ENCODE measurements around the gene HAUS1. TPM values are rescaled to one million over a fixed set of nuclear protein-coding genes. Genes with fewer than 3 reads are reported as not detected.

Gene HAUS1, protein sequence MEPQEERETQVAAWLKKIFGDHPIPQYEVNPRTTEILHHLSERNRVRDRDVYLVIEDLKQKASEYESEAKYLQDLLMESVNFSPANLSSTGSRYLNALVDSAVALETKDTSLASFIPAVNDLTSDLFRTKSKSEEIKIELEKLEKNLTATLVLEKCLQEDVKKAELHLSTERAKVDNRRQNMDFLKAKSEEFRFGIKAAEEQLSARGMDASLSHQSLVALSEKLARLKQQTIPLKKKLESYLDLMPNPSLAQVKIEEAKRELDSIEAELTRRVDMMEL
- polyA plus RNA-seq (2013): 52.6 TPM

DNA sequence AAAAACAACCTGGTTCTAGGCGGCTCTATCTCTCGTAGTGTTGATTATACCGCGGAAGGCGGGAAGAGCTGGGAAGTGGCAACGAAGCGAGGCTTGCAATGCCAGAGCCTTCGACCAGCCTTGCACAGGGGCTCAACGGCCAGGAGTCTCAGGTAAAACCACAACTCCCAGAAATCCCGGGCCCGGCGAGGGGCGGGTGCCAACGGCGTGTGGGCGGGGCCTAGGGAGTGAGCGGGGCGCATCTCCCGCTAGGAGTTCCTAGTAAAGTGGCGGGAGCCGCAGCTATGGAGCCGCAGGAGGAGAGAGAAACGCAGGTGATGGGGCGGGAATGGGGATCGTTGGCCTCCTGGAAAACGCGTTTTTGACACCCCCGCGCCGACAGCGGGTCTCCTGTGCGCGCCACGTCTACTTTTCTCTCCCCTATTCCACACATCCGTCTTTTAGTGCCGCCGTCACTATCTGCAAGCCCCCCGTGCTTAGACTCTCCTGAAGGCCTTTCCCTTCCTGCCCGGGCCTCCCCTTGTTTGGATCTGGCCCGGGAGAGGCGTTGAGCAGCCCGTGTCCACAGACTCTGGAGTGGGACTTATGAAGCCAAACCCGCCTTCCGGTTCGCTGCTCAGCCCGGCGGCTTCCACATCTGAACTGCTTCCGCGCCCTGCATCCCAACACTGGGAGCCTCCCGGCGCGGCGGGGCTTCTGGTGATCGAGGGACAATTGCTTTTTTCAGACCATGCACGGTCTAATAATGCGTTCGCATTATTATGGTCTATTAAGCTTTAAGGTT is at the start of gene HAUS1:
Gene HAUS1, plus strand, starts transcription at position 258 of the 784 bp plus-strand sequence. Its CDS starts 27 bp downstream, at position 285.
- peak; percentile 55 to 67 (median 66) for DNase-seq
- peak within 1 kb of the TSS; percentile 80 to 100 (median 98) for H3K4me3 ChIP-seq (ENCODE audit: control insufficient read depth in 1 of 7, extremely low read depth in 1 of 7, insufficient read depth in 4 of 7, low read depth in 2 of 7, low read length in 6 of 7)
- no peaks in the 10 kb centered on the region for H3K27me3 ChIP-seq (replicated peaks in 2 of 5; ENCODE audit: control insufficient read depth in 4 of 5, insufficient read depth in 5 of 5, low read length in 4 of 5)
- no peaks in the 10 kb centered on the region for H3K9me3 ChIP-seq (ENCODE audit: control extremely low read depth in 1 of 5, control insufficient read depth in 4 of 5, insufficient read depth in 2 of 5, low read depth in 1 of 5, low read length in 4 of 5)
- peaks cover 5 to 10% (median 8%) of the 10 kb centered on the region in 4 experiments for H3K4me1 ChIP-seq (ENCODE audit: control extremely low read depth in 1 of 4, control insufficient read depth in 4 of 4, insufficient read depth in 4 of 4, low read length in 3 of 4)
- ChIA-PET CTCF (no interaction called here), POLR2A (interaction anchor here (0.6 kb wide), 2 partner anchors 14 to 32 kb away, joined by 3 to 10 read pairs; no protein-coding TSS in a partner anchor)
- H3K36me3 ChIP-seq (ENCODE audit: control insufficient read depth in 4 of 4, insufficient read depth in 4 of 4, low read length in 3 of 4): peaks cover 0 to 17% (median 4%) of the 10 kb centered on the region in 4 experiments
- peak within 1 kb of the TSS in 1 of 2 experiments; percentile 76 for H3K27ac ChIP-seq (ENCODE audit: insufficient read depth in 1 of 2, low read depth in 1 of 2, low read length in 2 of 2, poor library complexity in 1 of 2, severe bottlenecking in 2 of 2)
- WGBS (ENCODE audit: insufficient coverage): under 1% methylated on average over 51 of the region's 57 CpGs

DNA sequence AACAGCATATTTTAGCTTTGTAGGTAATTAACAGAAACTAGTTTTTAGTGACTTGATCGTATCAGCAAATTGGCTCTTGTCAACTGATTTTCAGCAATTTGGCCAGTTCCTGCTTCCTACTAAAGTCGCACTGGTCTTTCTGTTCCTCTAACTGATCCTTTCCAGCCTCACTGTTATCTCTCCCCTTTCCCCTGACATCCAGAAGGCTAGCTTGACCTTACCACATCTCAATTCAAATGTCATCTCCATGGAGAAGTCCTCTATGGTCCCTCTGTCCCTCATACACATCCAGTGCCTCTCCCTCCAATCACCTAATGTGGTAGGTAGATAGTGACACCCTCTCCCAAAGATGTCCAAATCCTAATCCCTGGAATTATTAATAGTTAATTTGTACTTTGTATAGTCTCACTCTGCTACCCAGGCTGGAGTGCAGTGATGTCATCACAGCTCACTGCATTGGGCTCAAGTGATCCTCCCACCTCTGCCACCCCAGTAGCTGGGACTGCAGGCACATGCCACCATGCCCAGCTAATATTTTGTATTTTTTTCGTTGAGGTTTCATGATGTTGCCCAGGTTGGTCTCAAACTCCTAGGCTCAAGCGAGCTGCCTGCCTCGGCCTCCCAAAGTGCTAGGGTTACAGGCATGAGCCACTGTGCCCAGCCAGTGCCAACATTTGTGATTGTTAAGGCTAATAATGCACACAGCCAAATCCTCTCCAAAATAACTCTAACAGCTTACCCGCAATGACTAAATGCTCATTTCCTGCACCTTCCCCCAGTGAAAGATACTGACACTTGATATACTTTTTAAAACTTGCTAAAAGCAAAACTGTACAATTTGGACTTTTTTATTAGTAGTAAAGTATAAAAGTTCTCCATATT is 49.0 kb upstream of the HAUS1 start:
- peaks cover 0 to 3% (median 0%) of the 10 kb centered on the region in 4 experiments for H3K36me3 ChIP-seq (ENCODE audit: control insufficient read depth in 4 of 4, insufficient read depth in 4 of 4, low read length in 3 of 4)
- WGBS (ENCODE audit: insufficient coverage): 42% methylated on average over 3 of the region's 6 CpGs
- peak; percentile 39 to 83 (median 65) for DNase-seq
- CTCF ChIA-PET: interaction anchor here (1.0 to 2.2 kb wide), 9 partner anchors 8 to 45 kb away, joined by 3 to 14 read pairs (median 4); partner anchors contain the start of gene PSTPIP2
- peak overlapping the region in 3 of 7 experiments; percentile 37 to 60 (median 51) for H3K4me3 ChIP-seq (ENCODE audit: control insufficient read depth in 1 of 7, extremely low read depth in 1 of 7, insufficient read depth in 4 of 7, low read depth in 2 of 7, low read length in 6 of 7)
- H3K27me3 ChIP-seq (replicated peaks in 2 of 5; ENCODE audit: control insufficient read depth in 4 of 5, insufficient read depth in 5 of 5, low read length in 4 of 5): no peaks in the 10 kb centered on the region
- POLR2A ChIA-PET: interaction anchor here (1.2 kb wide), 1 partner anchor 40 kb away, joined by 4 read pairs; no protein-coding TSS in a partner anchor
- H3K27ac ChIP-seq (ENCODE audit: insufficient read depth in 1 of 2, low read depth in 1 of 2, low read length in 2 of 2, poor library complexity in 1 of 2, severe bottlenecking in 2 of 2): peak overlapping the region; percentile 55 to 80
- H3K4me1 ChIP-seq (ENCODE audit: control extremely low read depth in 1 of 4, control insufficient read depth in 4 of 4, insufficient read depth in 4 of 4, low read length in 3 of 4): peaks cover 5 to 32% (median 21%) of the 10 kb centered on the region in 4 experiments
- no peaks in the 10 kb centered on the region for H3K9me3 ChIP-seq (ENCODE audit: control extremely low read depth in 1 of 5, control insufficient read depth in 4 of 5, insufficient read depth in 2 of 5, low read depth in 1 of 5, low read length in 4 of 5)

DNA sequence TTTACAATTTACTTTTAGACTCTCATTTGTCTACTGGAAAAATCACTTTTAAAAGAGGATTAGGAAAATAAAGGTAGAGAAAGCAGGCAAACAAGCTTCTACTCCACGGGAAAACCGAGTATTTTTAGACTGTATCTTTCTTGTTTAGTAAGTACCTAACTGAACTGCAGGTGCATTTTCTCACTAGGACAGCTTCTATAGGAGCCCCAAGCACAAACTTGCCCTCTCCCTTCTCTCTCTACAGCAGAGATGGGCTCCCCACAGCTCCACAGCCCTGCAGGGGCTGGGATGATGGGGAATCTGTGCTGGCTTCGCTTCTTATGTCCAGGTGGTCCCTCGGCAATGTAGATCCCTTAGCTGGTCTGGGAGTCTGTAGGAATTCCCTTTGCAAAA is 48.4 kb upstream of the HAUS1 start:
- Histone ChIP-seq H3K9me3 (ENCODE audit: control extremely low read depth in 1 of 5, control insufficient read depth in 4 of 5, insufficient read depth in 2 of 5, low read depth in 1 of 5, low read length in 4 of 5) (no peaks in the 10 kb centered on the region), H3K27ac (ENCODE audit: insufficient read depth in 1 of 2, low read depth in 1 of 2, low read length in 2 of 2, poor library complexity in 1 of 2, severe bottlenecking in 2 of 2) (peak overlapping the region; percentile 55 to 80)
- POLR2A ChIA-PET: interaction anchor here (1.2 kb wide), 1 partner anchor 41 kb away, joined by 4 read pairs; no protein-coding TSS in a partner anchor

DNA sequence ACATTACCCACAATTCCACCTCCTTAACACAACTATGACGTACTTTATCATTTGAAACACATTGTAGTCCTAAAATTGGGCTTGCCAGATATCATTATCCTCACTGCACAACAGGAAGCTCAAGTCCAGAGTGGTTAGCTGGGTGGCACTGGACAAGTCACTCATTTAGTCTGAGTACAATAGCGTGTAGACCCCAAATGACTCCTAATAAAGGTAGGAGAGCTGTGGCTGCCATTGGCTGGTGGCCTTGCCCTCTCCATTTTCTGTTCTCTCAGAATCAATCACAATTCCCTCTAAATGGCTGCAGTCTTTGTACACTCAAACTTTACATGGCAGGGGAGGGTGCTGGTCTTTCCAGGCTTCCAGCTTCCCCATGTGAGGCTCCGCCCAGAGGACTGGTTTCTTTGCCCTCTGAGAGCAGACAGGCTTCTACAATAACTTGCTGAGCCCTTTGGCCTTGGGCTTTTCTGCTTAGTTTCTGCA is 43.8 kb upstream of the HAUS1 start:
- Histone ChIP-seq H3K36me3 (ENCODE audit: control insufficient read depth in 4 of 4, insufficient read depth in 4 of 4, low read length in 3 of 4) (no peaks in the 10 kb centered on the region), H3K27ac (ENCODE audit: insufficient read depth in 1 of 2, low read depth in 1 of 2, low read length in 2 of 2, poor library complexity in 1 of 2, severe bottlenecking in 2 of 2) (peak overlapping the region in 1 of 2 experiments; percentile 63), H3K4me3 (ENCODE audit: control insufficient read depth in 1 of 7, extremely low read depth in 1 of 7, insufficient read depth in 4 of 7, low read depth in 2 of 7, low read length in 6 of 7) (peak overlapping the region in 2 of 7 experiments; percentile 8 to 11), H3K4me1 (ENCODE audit: control extremely low read depth in 1 of 4, control insufficient read depth in 4 of 4, insufficient read depth in 4 of 4, low read length in 3 of 4) (peaks cover 8 to 28% (median 20%) of the 10 kb centered on the region in 4 experiments), H3K27me3 (replicated peaks in 2 of 5; ENCODE audit: control insufficient read depth in 4 of 5, insufficient read depth in 5 of 5, low read length in 4 of 5) (no peaks in the 10 kb centered on the region), H3K9me3 (ENCODE audit: control extremely low read depth in 1 of 5, control insufficient read depth in 4 of 5, insufficient read depth in 2 of 5, low read depth in 1 of 5, low read length in 4 of 5) (no peaks in the 10 kb centered on the region)
- ChIA-PET CTCF (interaction anchor here (0.9 to 2.7 kb wide), 6 partner anchors 8 to 47 kb away, joined by 3 to 12 read pairs (median 4); partner anchors contain the start of gene PSTPIP2), POLR2A (no interaction called here)
- 69% methylated on average over 2 of the region's 3 CpGs for WGBS (ENCODE audit: insufficient coverage)
- DNase-seq: peak; percentile 87 to 95 (median 90)

More for the DNA sequence above, 48.4 kb upstream of the HAUS1 start:
- CTCF ChIA-PET: interaction anchor here (1.0 to 2.2 kb wide), 7 partner anchors 9 to 27 kb away, joined by 3 to 14 read pairs (median 4); partner anchors contain the start of gene PSTPIP2
- Histone ChIP-seq H3K4me1 (ENCODE audit: control extremely low read depth in 1 of 4, control insufficient read depth in 4 of 4, insufficient read depth in 4 of 4, low read length in 3 of 4) (peaks cover 10 to 38% (median 27%) of the 10 kb centered on the region in 4 experiments), H3K4me3 (ENCODE audit: control insufficient read depth in 1 of 7, extremely low read depth in 1 of 7, insufficient read depth in 4 of 7, low read depth in 2 of 7, low read length in 6 of 7) (peak overlapping the region in 3 of 7 experiments; percentile 37 to 60 (median 51)), H3K36me3 (ENCODE audit: control insufficient read depth in 4 of 4, insufficient read depth in 4 of 4, low read length in 3 of 4) (peaks cover 0 to 3% (median 0%) of the 10 kb centered on the region in 4 experiments), H3K27me3 (replicated peaks in 2 of 5; ENCODE audit: control insufficient read depth in 4 of 5, insufficient read depth in 5 of 5, low read length in 4 of 5) (no peaks in the 10 kb centered on the region)
- DNase-seq: peak in 1 of 3 donors; percentile 50
- 60% methylated on average over 1 of the region's 4 CpGs for WGBS (ENCODE audit: insufficient coverage)

DNA sequence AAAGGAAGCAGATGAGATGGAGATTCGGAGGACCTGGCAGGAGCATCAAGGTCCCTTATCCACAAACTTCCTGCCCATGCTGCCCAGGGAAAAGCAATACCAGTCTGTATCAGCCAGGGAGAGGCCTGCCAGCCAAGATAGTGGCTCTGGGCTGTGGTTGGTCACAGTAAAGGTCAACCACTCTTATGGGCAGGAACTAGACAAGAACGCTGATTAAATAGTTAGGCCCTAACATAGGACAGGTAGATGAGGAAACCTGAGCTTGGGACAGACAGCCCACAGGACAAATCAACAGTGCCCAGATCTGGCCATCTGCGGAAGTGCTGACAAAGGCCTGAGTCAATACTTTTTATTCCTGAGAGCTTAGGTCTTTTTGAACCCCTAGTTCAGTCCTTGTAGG is 42.8 kb upstream of the HAUS1 start:
- ChIA-PET POLR2A (interaction anchor here (0.6 to 0.8 kb wide), 4 partner anchors 10 to 55 kb away, joined by 3 to 5 read pairs (median 4); no protein-coding TSS in a partner anchor), CTCF (interaction anchor here (1.3 to 2.7 kb wide), 5 partner anchors 8 to 48 kb away, joined by 4 to 12 read pairs (median 4); partner anchors contain the start of gene PSTPIP2)
- H3K4me3 ChIP-seq (ENCODE audit: control insufficient read depth in 1 of 7, extremely low read depth in 1 of 7, insufficient read depth in 4 of 7, low read depth in 2 of 7, low read length in 6 of 7): no peak overlapping the region

DNA sequence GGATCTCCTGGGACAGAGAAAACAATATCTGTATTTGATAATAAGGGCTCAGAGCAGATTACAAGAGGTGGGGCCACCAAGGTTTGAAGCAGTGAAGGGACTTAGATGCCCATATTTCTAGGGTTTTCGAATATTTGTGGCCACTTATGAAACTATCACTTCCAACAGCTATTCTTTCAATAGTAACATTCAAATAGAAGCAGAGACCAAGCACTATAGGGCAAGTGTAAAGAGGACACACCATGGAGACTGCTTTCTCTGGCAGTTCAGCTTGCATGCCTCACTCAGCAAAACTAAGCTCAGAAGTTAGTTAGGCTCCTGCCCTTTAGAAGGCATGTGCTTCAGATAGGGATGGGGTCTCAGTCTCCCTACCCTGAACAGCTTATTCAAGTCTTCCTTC is 42.4 kb upstream of the HAUS1 start:
- no peaks in the 10 kb centered on the region for H3K27me3 ChIP-seq (replicated peaks in 2 of 5; ENCODE audit: control insufficient read depth in 4 of 5, insufficient read depth in 5 of 5, low read length in 4 of 5)
- WGBS (ENCODE audit: insufficient coverage): 100% methylated on average over 1 of the region's 1 CpG
- peaks cover 5 to 18% (median 11%) of the 10 kb centered on the region in 4 experiments for H3K4me1 ChIP-seq (ENCODE audit: control extremely low read depth in 1 of 4, control insufficient read depth in 4 of 4, insufficient read depth in 4 of 4, low read length in 3 of 4)
- no peaks in the 10 kb centered on the region for H3K9me3 ChIP-seq (ENCODE audit: control extremely low read depth in 1 of 5, control insufficient read depth in 4 of 5, insufficient read depth in 2 of 5, low read depth in 1 of 5, low read length in 4 of 5)
- ChIA-PET POLR2A (interaction anchor here (0.6 to 0.8 kb wide), 4 partner anchors 10 to 55 kb away, joined by 3 to 5 read pairs (median 4); no protein-coding TSS in a partner anchor), CTCF (interaction anchor here (1.6 to 2.7 kb wide), 3 partner anchors 10 to 49 kb away, joined by 4 to 12 read pairs (median 10); partner anchors contain the start of gene PSTPIP2)
- no peak for DNase-seq
- H3K27ac ChIP-seq (ENCODE audit: insufficient read depth in 1 of 2, low read depth in 1 of 2, low read length in 2 of 2, poor library complexity in 1 of 2, severe bottlenecking in 2 of 2): peak overlapping the region in 1 of 2 experiments; percentile 20
- no peak overlapping the region for H3K4me3 ChIP-seq (ENCODE audit: control insufficient read depth in 1 of 7, extremely low read depth in 1 of 7, insufficient read depth in 4 of 7, low read depth in 2 of 7, low read length in 6 of 7)
- no peaks in the 10 kb centered on the region for H3K36me3 ChIP-seq (ENCODE audit: control insufficient read depth in 4 of 4, insufficient read depth in 4 of 4, low read length in 3 of 4)

More for the DNA sequence above, 42.8 kb upstream of the HAUS1 start:
- Histone ChIP-seq H3K27ac (ENCODE audit: insufficient read depth in 1 of 2, low read depth in 1 of 2, low read length in 2 of 2, poor library complexity in 1 of 2, severe bottlenecking in 2 of 2) (peak overlapping the region in 1 of 2 experiments; percentile 20), H3K36me3 (ENCODE audit: control insufficient read depth in 4 of 4, insufficient read depth in 4 of 4, low read length in 3 of 4) (no peaks in the 10 kb centered on the region), H3K4me1 (ENCODE audit: control extremely low read depth in 1 of 4, control insufficient read depth in 4 of 4, insufficient read depth in 4 of 4, low read length in 3 of 4) (peaks cover 5 to 18% (median 12%) of the 10 kb centered on the region in 4 experiments), H3K9me3 (ENCODE audit: control extremely low read depth in 1 of 5, control insufficient read depth in 4 of 5, insufficient read depth in 2 of 5, low read depth in 1 of 5, low read length in 4 of 5) (no peaks in the 10 kb centered on the region), H3K27me3 (replicated peaks in 2 of 5; ENCODE audit: control insufficient read depth in 4 of 5, insufficient read depth in 5 of 5, low read length in 4 of 5) (no peaks in the 10 kb centered on the region)
- no peak for DNase-seq
- WGBS (ENCODE audit: insufficient coverage): 51% methylated on average over 3 of the region's 3 CpGs

Measured in common myeloid progenitor, CD34-positive (primary cell).